HEK293 (cell line): ENCODE results near the gene FYB2.
A peak's percentile ranks its signal among the peaks of the same experiment; 100 is the strongest.

ENCODE experiments used
- CTCF ChIA-PET: fragments of 350-600 bp; formaldehyde crosslinking; extraction: SDS; loops from one replicate; lab custom pipeline; 2021; ENCODE audit warnings: antibody characterized with exemption; lab: Yijun Ruan, JAX
- POLR2A ChIA-PET: fragments of 300-600 bp; formaldehyde crosslinking; extraction: SDS; loops from one replicate; lab custom pipeline; 2020; ENCODE audit warnings: antibody characterized with exemption, inconsistent platforms; lab: Yijun Ruan, JAX
- H3K27ac ChIP-seq: fragments of 200-500 bp; sonication (Bioruptor generic); 2 replicates; pipeline ENCODE4 v1.5.1; 2014; ENCODE audit warnings: low read depth, low read length, control low read depth, inconsistent platforms; ENCODE audit errors: extremely low read depth
- H3K36me3 ChIP-seq, 2 experiments: fragments of 200-500 bp in 1 of 2; sonication (Bioruptor generic) in 1 of 2; 1 replicate in 1 of 2; 2 replicates in 1 of 2; pipeline ENCODE4 v1.5.1; 2014 to 2017; ENCODE audit warnings: inconsistent platforms in 2 of 2, low read length in 2 of 2; ENCODE audit not compliant: control insufficient read depth in 2 of 2, insufficient read depth in 1 of 2
- H3K4me1 ChIP-seq: fragments of 200-500 bp; sonication (Bioruptor generic); 2 replicates; pipeline ENCODE4 v1.5.1; 2014; ENCODE audit warnings: mild to moderate bottlenecking, low read length, inconsistent platforms; ENCODE audit not compliant: control insufficient read depth, insufficient read depth
- H3K4me3 ChIP-seq: 2 replicates; pipeline ENCODE4 v1.5.1; 2011; ENCODE audit warnings: low read depth, mild to moderate bottlenecking, control low read depth, low read length, moderate library complexity
- H3K9me3 ChIP-seq: fragments of 200-500 bp; sonication (Bioruptor generic); 2 replicates; pipeline ENCODE4 v1.5.1; 2014; ENCODE audit warnings: low read depth, low read length, inconsistent platforms; ENCODE audit not compliant: control insufficient read depth, insufficient read depth
- EGR2 ChIP-seq: fragments of 450-650 bp; formaldehyde crosslinking; IDR thresholded peaks from 2 replicates; pipeline ENCODE4 v1.5.1; 2016; ENCODE audit warnings: low read depth, missing biosample characterization, missing genetic modification characterization
- GLIS1 ChIP-seq: fragments of 450-650 bp; formaldehyde crosslinking; IDR thresholded peaks from 2 replicates; pipeline ENCODE4 v1.5.1; 2016; ENCODE audit warnings: missing biosample characterization, missing genetic modification characterization
- KLF17 ChIP-seq: fragments of 450-650 bp; formaldehyde crosslinking; IDR thresholded peaks from 2 replicates; pipeline ENCODE4 v1.5.1; 2016; ENCODE audit warnings: missing biosample characterization, missing genetic modification characterization
- SETDB1 ChIP-seq: IDR thresholded peaks from one replicate; pipeline ENCODE4 v1.6.1; 2017; ENCODE audit warnings: mild to moderate bottlenecking, low read length, moderate library complexity, mixed read lengths; ENCODE audit not compliant: insufficient read length
- SP2 ChIP-seq: fragments of 450-650 bp; formaldehyde crosslinking; IDR thresholded peaks from 2 replicates; pipeline ENCODE4 v1.5.1; 2016; ENCODE audit warnings: missing biosample characterization, missing genetic modification characterization
- TCF7L2 ChIP-seq: IDR thresholded peaks from 2 replicates; pipeline ENCODE4 v1.6.1; 2011; ENCODE audit warnings: low read depth, mild to moderate bottlenecking, inconsistent platforms, low read length, moderate library complexity, borderline replicate concordance
- ZBTB8A ChIP-seq: fragments of 450-650 bp; formaldehyde crosslinking; IDR thresholded peaks from 2 replicates; pipeline ENCODE4 v1.5.1; 2016; ENCODE audit warnings: missing biosample characterization, missing genetic modification characterization
- ZNF112 ChIP-seq: fragments of 450-650 bp; formaldehyde crosslinking; IDR thresholded peaks from 2 replicates; pipeline ENCODE4 v1.5.0; 2017; ENCODE audit warnings: missing biosample characterization, missing genetic modification characterization
- ZNF138 ChIP-seq: fragments of 450-650 bp; formaldehyde crosslinking; IDR thresholded peaks from 2 replicates; pipeline ENCODE4 v1.5.1; 2016; ENCODE audit warnings: missing biosample characterization, missing genetic modification characterization, borderline replicate concordance
- ZNF169 ChIP-seq: fragments of 450-650 bp; formaldehyde crosslinking; IDR thresholded peaks from 2 replicates; pipeline ENCODE4 v1.5.1; 2016; ENCODE audit warnings: missing biosample characterization, missing genetic modification characterization
- ZNF202 ChIP-seq: fragments of 450-650 bp; formaldehyde crosslinking; IDR thresholded peaks from 2 replicates; pipeline ENCODE4 v1.5.1; 2016; ENCODE audit warnings: missing biosample characterization, missing genetic modification characterization, borderline replicate concordance
- ZNF23 ChIP-seq: fragments of 450-650 bp; formaldehyde crosslinking; IDR thresholded peaks from 2 replicates; pipeline ENCODE4 v1.5.1; 2016; ENCODE audit warnings: missing biosample characterization, missing genetic modification characterization, borderline replicate concordance
- ZNF561 ChIP-seq: fragments of 450-650 bp; IDR thresholded peaks from 2 replicates; pipeline ENCODE4 v1.5.1; 2018; ENCODE audit warnings: missing biosample characterization, missing genetic modification characterization, borderline replicate concordance
- ZNF747 ChIP-seq: fragments of 450-650 bp; formaldehyde crosslinking; IDR thresholded peaks from 2 replicates; pipeline ENCODE4 v1.5.1; 2016; ENCODE audit warnings: missing biosample characterization, missing genetic modification characterization
- ZNF792 ChIP-seq: fragments of 450-650 bp; formaldehyde crosslinking; IDR thresholded peaks from 2 replicates; pipeline ENCODE4 v1.5.1; 2016; ENCODE audit warnings: missing biosample characterization, missing genetic modification characterization
- ZXDB ChIP-seq: fragments of 450-650 bp; formaldehyde crosslinking; IDR thresholded peaks from 2 replicates; pipeline ENCODE4 v1.5.1; 2016; ENCODE audit warnings: missing biosample characterization, missing genetic modification characterization
- TF ChIP-seq, protein P1 (sequence below): fragments of 450-650 bp; formaldehyde crosslinking; conservative IDR thresholded peaks from 2 replicates; pipeline ENCODE4 v1.5.1; 2016; ENCODE audit warnings: low read depth, missing biosample characterization, missing genetic modification characterization
- TF ChIP-seq, protein P2 (sequence below): fragments of 450-650 bp; formaldehyde crosslinking; IDR thresholded peaks from 2 replicates; pipeline ENCODE4 v1.5.1; 2016; ENCODE audit warnings: missing biosample characterization, missing genetic modification characterization
- TF ChIP-seq, protein P3 (sequence below): fragments of 450-650 bp; formaldehyde crosslinking; IDR thresholded peaks from 2 replicates; pipeline ENCODE4 v1.5.1; 2016; ENCODE audit warnings: missing biosample characterization, missing genetic modification characterization

The FYB2 gene

GRCh38 chr1:56814205-56814604 is 5.0 kb downstream of the FYB2 start:
- CTCF ChIA-PET: no interaction called here
- POLR2A ChIA-PET: no interaction called here

DNA sequence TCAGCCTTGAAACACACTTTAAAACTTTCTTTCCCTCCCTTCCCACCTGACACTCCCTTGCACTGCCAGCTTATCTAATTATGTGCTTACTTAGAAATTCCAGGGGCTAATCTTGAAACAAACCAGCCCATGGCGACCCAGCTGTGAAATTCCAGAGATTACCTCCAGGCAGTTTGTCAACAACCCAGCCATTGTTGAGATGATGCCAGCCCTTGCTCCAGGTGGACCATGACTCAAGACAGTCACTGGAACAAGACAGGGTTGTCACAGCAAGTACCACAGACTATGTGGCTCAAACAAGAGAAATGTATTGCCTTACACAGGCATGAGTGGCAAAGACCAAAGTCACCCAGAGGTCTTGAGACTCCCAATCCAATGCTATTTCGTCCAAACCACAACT is 7.9 kb downstream of the FYB2 start:
- POLR2A ChIA-PET: no interaction called here
- Histone ChIP-seq H3K9me3 (no peaks in the 10 kb centered on the region), H3K27ac (no peak overlapping the region), H3K4me1 (no peaks in the 10 kb centered on the region), H3K4me3 (no peak overlapping the region), H3K36me3 (no peaks in the 10 kb centered on the region)
- CTCF ChIA-PET: interaction anchor here (0.6 to 1.6 kb wide), 2 partner anchors 9 to 662 kb away, joined by 3 read pairs; no protein-coding TSS in a partner anchor
- TF ChIP-seq KLF17 (tag by site-specific recombination) (0 out of 2 replicates have a peak, but pooled peaks have one; percentile 39), ZXDB (tag by site-specific recombination) (0 out of 2 replicates have a peak, but pooled peaks have one; percentile 23), GLIS1 (peak; percentile 28)
- TF ChIP-seq, protein P1, sequence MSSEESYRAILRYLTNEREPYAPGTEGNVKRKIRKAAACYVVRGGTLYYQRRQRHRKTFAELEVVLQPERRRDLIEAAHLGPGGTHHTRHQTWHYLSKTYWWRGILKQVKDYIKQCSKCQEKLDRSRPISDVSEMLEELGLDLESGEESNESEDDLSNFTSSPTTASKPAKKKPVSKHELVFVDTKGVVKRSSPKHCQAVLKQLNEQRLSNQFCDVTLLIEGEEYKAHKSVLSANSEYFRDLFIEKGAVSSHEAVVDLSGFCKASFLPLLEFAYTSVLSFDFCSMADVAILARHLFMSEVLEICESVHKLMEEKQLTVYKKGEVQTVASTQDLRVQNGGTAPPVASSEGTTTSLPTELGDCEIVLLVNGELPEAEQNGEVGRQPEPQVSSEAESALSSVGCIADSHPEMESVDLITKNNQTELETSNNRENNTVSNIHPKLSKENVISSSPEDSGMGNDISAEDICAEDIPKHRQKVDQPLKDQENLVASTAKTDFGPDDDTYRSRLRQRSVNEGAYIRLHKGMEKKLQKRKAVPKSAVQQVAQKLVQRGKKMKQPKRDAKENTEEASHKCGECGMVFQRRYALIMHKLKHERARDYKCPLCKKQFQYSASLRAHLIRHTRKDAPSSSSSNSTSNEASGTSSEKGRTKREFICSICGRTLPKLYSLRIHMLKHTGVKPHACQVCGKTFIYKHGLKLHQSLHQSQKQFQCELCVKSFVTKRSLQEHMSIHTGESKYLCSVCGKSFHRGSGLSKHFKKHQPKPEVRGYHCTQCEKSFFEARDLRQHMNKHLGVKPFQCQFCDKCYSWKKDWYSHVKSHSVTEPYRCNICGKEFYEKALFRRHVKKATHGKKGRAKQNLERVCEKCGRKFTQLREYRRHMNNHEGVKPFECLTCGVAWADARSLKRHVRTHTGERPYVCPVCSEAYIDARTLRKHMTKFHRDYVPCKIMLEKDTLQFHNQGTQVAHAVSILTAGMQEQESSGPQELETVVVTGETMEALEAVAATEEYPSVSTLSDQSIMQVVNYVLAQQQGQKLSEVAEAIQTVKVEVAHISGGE (tag by site-specific recombination): no peak
- TF ChIP-seq, all 188 proteins: peak for 3

More at GRCh38 chr1:56814205-56814604, 5.0 kb downstream of the FYB2 start:
- no peaks in the 10 kb centered on the region for H3K9me3 ChIP-seq
- TF ChIP-seq ZNF23 (tag by site-specific recombination) (no peak), SETDB1 (peak; percentile 54)
- H3K4me1 ChIP-seq: no peaks in the 10 kb centered on the region
- H3K36me3 ChIP-seq: no peaks in the 10 kb centered on the region
- H3K4me3 ChIP-seq: no peak overlapping the region
- H3K27ac ChIP-seq: no peak overlapping the region

- H3K27ac ChIP-seq: no peak overlapping the region
- H3K4me3 ChIP-seq: no peak overlapping the region
- H3K9me3 ChIP-seq: no peaks in the 10 kb centered on the region
- no peaks in the 10 kb centered on the region for H3K4me1 ChIP-seq
- ChIA-PET POLR2A (no interaction called here), CTCF (interaction anchor here (0.6 to 4.1 kb wide), 2 partner anchors 10 to 12 kb away, joined by 6 to 28 read pairs; partner anchors contain the start of gene FYB2)
- TF ChIP-seq ZNF792 (tag by site-specific recombination): no peak
- TF ChIP-seq, protein P2, sequence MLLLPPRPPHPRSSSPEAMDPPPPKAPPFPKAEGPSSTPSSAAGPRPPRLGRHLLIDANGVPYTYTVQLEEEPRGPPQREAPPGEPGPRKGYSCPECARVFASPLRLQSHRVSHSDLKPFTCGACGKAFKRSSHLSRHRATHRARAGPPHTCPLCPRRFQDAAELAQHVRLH (tag by site-specific recombination): no peak
- TF ChIP-seq EGR2 (tag by site-specific recombination): no peak
- no peak for TF ChIP-seq ZNF561 (tag by site-specific recombination)
- TF ChIP-seq KLF17 (tag by site-specific recombination): no peak
- TF ChIP-seq ZNF747 (tag by site-specific recombination): no peak
- no peak for TF ChIP-seq ZNF138 (tag by site-specific recombination)
- no peak for TF ChIP-seq ZNF169 (tag by site-specific recombination)
- TF ChIP-seq SP2 (tag by site-specific recombination): no peak
- TF ChIP-seq ZNF202 (tag by site-specific recombination): no peak
- TF ChIP-seq, protein P3, sequence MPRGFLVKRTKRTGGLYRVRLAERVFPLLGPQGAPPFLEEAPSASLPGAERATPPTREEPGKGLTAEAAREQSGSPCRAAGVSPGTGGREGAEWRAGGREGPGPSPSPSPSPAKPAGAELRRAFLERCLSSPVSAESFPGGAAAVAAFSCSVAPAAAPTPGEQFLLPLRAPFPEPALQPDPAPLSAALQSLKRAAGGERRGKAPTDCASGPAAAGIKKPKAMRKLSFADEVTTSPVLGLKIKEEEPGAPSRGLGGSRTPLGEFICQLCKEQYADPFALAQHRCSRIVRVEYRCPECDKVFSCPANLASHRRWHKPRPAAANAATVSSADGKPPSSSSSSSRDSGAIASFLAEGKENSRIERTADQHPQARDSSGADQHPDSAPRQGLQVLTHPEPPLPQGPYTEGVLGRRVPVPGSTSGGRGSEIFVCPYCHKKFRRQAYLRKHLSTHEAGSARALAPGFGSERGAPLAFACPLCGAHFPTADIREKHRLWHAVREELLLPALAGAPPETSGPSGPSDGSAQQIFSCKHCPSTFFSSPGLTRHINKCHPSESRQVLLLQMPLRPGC: no peak
- no peak for TF ChIP-seq ZBTB8A (tag by site-specific recombination)
- TF ChIP-seq TCF7L2: no peak
- TF ChIP-seq, protein P1 (tag by site-specific recombination): no peak
- no peak for TF ChIP-seq ZNF112 (tag by site-specific recombination)
- H3K36me3 ChIP-seq: no peaks in the 10 kb centered on the region
Measured at GRCh38 chr1:56808410-56808809, 10.8 kb downstream of the FYB2 start.
